ENCODE data around the gene SESN2. TPM values are rescaled to one million over a fixed set of nuclear protein-coding genes. Genes with fewer than 3 reads are reported as not detected.
"Not testable (repeated sequence)": the region's sequence is repeated elsewhere in the genome, so short reads cannot be mapped to it uniquely, and the experiment has no call there.

Gene SESN2
- total RNA-seq, 1 experiment from 2014 or later, result 8.2 TPM

- Histone ChIP-seq H3K27me3 (0 out of 2 replicates have a peak, but pooled peaks cover 3% of the 10 kb centered on the region), H3K4me1 (no peaks in the 10 kb centered on the region), H3K4me3 (no peak overlapping the region), H3K9me3 (replicated peaks) (no peaks in the 10 kb centered on the region), H3K36me3 (no peaks in the 10 kb centered on the region), H3K27ac (no peak overlapping the region)
- DNase-seq, result no peak
Measured at GRCh38 chr1:28317014-28317413, 57.7 kb downstream of the SESN2 start.

- Histone ChIP-seq H3K36me3 (no peaks in the 10 kb centered on the region), H3K4me3 (no peak overlapping the region), H3K27ac (no peak overlapping the region), H3K4me1 (no peaks in the 10 kb centered on the region), H3K9me3 (replicated peaks) (no peaks in the 10 kb centered on the region), H3K27me3 (0 out of 2 replicates have a peak, but pooled peaks cover 4% of the 10 kb centered on the region)
- DNase-seq, result no peak
Measured at GRCh38 chr1:28322194-28322593, 62.9 kb downstream of the SESN2 start.

- no peaks in the 10 kb centered on the region for H3K9me3 ChIP-seq (replicated peaks)
- no peak for DNase-seq
- H3K27me3 ChIP-seq, result 0 out of 2 replicates have a peak, but pooled peaks cover 4% of the 10 kb centered on the region
- no peaks in the 10 kb centered on the region for H3K36me3 ChIP-seq
- H3K27ac ChIP-seq, result no peak overlapping the region
- H3K4me3 ChIP-seq, result no peak overlapping the region
- no peaks in the 10 kb centered on the region for H3K4me1 ChIP-seq
Measured at GRCh38 chr1:28323720-28324119, 64.4 kb downstream of the SESN2 start.

GRCh38 chr1:28326515-28326914, 67.2 kb downstream of the SESN2 start:
- Histone ChIP-seq H3K4me1 (peaks cover 5% of the 10 kb centered on the region), H3K4me3 (no peak overlapping the region), H3K36me3 (no peaks in the 10 kb centered on the region), H3K9me3 (replicated peaks) (no peaks in the 10 kb centered on the region), H3K27me3 (0 out of 2 replicates have a peak, but pooled peaks cover 4% of the 10 kb centered on the region), H3K27ac (no peak overlapping the region)
- no peak for DNase-seq

GRCh38 chr1:28326984-28327383, 67.7 kb downstream of the SESN2 start:
- Histone ChIP-seq H3K36me3 (no peaks in the 10 kb centered on the region), H3K27me3 (0 out of 2 replicates have a peak, but pooled peaks cover 4% of the 10 kb centered on the region)
- DNase-seq, result no peak

GRCh38 chr1:28327431-28327830, 68.1 kb downstream of the SESN2 start:
- not testable (repeated sequence) for H3K4me3 ChIP-seq; H3K27me3 ChIP-seq; DNase-seq; H3K9me3 ChIP-seq (replicated peaks); H3K36me3 ChIP-seq; H3K27ac ChIP-seq; H3K4me1 ChIP-seq

More at GRCh38 chr1:28326984-28327383, 67.7 kb downstream of the SESN2 start:
- Histone ChIP-seq H3K9me3 (replicated peaks) (no peaks in the 10 kb centered on the region), H3K4me1 (peaks cover 5% of the 10 kb centered on the region), H3K27ac (no peak overlapping the region), H3K4me3 (no peak overlapping the region)

- 0 out of 2 replicates have a peak, but pooled peaks cover 4% of the 10 kb centered on the region for H3K27me3 ChIP-seq
Measured at GRCh38 chr1:28328228-28328648, 68.9 kb downstream of the SESN2 start.

GRCh38 chr1:28329395-28330153, 70.3 kb downstream of the SESN2 start:
- peak; percentile 43 to 55 for DNase-seq

More at GRCh38 chr1:28328228-28328648, 68.9 kb downstream of the SESN2 start:
- Histone ChIP-seq H3K4me1 (peaks cover 5% of the 10 kb centered on the region), H3K4me3 (peak overlapping the region; percentile 63), H3K27ac (peak overlapping the region; percentile 65), H3K9me3 (replicated peaks) (no peaks in the 10 kb centered on the region), H3K36me3 (no peaks in the 10 kb centered on the region; the same call in 1 of the 2 replicates)
- no peak for DNase-seq

More at GRCh38 chr1:28329395-28330153, 70.3 kb downstream of the SESN2 start:
- peak overlapping the region; percentile 63 for H3K4me3 ChIP-seq
- peaks cover 7% of the 10 kb centered on the region for H3K4me1 ChIP-seq
- peaks cover under 1% of the 10 kb centered on the region; the same call in 1 of the 2 replicates for H3K36me3 ChIP-seq
- H3K27ac ChIP-seq, result peak overlapping the region; percentile 65
- no peaks in the 10 kb centered on the region for H3K27me3 ChIP-seq
- no peaks in the 10 kb centered on the region for H3K9me3 ChIP-seq (replicated peaks)

Other genes with a start within 250 kb of the SESN2 start
- 37.6 and 40.0 TPM in 2 replicates for gene EYA3, start 170.9 kb upstream of the SESN2 start, total RNA-seq (2014; rRNA removed; shearing (Covaris generic))
- 0.04 TPM in 1 of 2 replicates, not detected in the other for gene PTAFR, start 82.8 kb upstream of the SESN2 start, total RNA-seq (2014; rRNA removed; shearing (Covaris generic))
- gene DNAJC8, start 26.5 kb upstream of the SESN2 start, total RNA-seq (2014; rRNA removed; shearing (Covaris generic)), result 115 and 127 TPM in 2 replicates
- gene ATP5IF1, start 23.4 kb upstream of the SESN2 start, total RNA-seq (2014; rRNA removed; shearing (Covaris generic)), result 174 and 179 TPM in 2 replicates
- gene MED18, start 69.5 kb downstream of the SESN2 start, total RNA-seq (2014; rRNA removed; shearing (Covaris generic)), result 16.3 and 16.7 TPM in 2 replicates
- 30.6 and 38.2 TPM in 2 replicates for gene PHACTR4, start 110.2 kb downstream of the SESN2 start, total RNA-seq (2014; rRNA removed; shearing (Covaris generic))
- gene RCC1, start 246.5 kb downstream of the SESN2 start, total RNA-seq (2014; rRNA removed; shearing (Covaris generic)), result 70.1 and 70.2 TPM in 2 replicates

All from SJCRH30 (cell line).